Retinal pigment epithelial cell (primary cell): ENCODE measurements around the gene IRF3.

ENCODE experiments used
- DNase-seq: peaks from one replicate; pipeline ENCODE4 v3.0.0-alpha.2; 2010; ENCODE audit warnings: low read depth
- H3K4me3 ChIP-seq: 2 replicates; pipeline ENCODE4 v1.5.1; 2011; ENCODE audit warnings: mild to moderate bottlenecking, low read length, control low read depth, moderate library complexity
- TF ChIP-seq, protein P1 (sequence below): conservative IDR thresholded peaks from 2 replicates; pipeline ENCODE4 v1.5.1; 2011; ENCODE audit warnings: low read depth, low read length, control low read depth, inconsistent platforms

The IRF3 gene

DNA sequence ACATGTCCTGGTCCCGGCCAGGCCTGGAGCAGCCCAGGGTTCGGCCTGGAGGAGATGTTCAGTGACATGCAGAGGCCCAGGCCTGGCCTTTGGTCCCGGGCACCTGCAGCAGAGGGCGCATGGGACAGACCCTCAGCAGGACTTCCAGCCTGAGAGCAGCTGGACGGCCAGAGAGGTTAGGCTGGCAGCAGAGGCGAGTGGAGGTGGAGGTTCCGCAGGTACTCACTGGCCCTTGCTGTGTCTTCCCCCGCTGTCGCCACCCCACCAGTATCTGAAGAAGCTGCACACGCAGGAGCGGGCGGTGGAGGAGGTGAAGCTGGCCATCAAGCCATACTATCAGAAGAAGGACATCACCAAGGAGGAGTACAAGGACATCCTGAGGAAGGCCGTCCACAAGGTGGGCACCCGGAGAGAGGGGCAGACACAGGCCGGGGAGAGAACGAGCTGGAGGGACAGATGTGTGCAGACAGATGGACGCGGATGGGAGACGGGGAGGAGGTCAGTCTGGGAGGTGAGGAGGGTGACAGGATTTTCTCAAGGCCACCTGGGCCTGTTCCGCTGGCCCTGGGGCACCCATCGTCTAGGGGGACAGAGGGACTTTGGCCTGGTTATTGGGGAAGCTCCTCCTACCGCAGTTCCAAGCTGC lies 8.0 kb downstream of the IRF3 start:
- TF ChIP-seq, protein P1, sequence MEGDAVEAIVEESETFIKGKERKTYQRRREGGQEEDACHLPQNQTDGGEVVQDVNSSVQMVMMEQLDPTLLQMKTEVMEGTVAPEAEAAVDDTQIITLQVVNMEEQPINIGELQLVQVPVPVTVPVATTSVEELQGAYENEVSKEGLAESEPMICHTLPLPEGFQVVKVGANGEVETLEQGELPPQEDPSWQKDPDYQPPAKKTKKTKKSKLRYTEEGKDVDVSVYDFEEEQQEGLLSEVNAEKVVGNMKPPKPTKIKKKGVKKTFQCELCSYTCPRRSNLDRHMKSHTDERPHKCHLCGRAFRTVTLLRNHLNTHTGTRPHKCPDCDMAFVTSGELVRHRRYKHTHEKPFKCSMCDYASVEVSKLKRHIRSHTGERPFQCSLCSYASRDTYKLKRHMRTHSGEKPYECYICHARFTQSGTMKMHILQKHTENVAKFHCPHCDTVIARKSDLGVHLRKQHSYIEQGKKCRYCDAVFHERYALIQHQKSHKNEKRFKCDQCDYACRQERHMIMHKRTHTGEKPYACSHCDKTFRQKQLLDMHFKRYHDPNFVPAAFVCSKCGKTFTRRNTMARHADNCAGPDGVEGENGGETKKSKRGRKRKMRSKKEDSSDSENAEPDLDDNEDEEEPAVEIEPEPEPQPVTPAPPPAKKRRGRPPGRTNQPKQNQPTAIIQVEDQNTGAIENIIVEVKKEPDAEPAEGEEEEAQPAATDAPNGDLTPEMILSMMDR: no peak
- no peak overlapping the region for H3K4me3 ChIP-seq
- no peak for DNase-seq

DNA sequence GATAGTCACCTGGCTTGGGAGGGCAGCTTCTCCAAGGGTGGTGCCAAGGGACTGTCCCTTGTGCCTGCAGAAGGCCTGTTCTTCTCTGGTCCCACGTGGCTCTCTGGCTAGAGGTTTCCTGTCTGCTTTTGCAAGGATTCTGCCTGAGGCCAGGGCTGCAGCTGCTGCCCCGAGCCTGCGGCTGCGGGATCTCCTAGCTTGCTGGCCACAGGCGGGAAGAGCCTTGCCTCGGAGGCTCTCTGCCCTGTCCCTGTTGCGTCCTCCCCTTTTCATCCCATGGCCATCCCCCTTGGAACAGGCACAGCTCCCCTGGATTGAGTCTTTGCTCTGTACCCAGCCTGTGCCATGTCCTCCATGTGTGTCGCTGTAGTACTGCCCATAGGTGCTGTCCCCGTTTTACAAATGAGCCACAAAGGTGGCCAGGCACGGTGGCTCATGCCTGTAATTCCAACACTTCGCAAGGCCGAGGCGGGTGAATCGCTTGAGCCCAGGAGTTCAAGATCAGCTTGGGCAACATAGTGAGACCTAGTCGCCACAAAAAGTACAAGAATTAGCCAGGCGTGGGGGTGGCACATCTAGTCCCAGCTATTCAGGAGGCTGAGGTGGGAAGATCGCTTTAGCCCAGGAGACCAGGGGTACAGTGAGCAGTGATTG lies 9.1 kb downstream of the IRF3 start:
- no peak overlapping the region for H3K4me3 ChIP-seq
- TF ChIP-seq, protein P1: no peak
- DNase-seq: no peak

DNA sequence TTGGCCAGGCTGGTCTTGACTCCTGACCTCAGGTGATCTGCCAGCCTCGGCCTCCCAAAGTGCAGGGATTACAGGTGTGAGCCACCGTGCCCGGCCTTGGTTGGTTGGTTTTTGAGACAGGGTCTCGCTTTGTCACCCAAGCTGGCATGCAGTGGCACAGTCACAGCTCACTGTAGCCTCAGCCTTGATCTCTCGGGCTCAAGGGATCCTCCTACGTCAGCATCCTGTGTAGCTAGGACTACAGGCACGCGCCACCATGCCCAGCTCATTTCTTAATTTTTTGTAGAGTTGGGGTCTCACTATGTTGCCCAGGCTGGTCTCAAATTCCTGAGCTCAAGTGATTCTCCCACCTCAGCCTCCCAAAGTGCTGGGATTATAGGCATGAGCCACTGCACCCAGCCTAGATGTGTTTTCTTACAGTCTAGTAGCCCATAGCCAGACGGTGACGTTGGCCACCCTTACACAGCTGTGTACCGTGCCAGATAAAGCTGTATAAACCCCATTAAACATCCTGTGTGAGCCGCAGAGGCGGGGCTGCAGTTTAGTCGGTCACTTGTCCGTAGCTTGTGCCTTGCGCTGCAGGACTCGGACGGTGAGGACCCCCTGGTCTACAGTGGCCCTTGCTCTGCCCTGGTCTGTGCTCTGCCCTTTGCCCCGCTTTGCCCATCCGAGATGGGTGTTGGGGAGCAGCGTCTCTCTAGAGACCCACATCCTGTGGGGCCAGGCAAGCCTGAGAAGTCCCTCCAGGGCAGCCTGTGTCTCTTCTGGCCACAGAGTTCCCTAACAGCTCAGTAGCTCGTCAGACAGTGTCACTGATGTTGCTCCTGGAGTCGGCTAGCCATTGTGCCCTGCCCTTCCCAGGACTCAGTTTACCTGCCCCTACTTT lies 9.8 kb downstream of the IRF3 start:
- TF ChIP-seq, protein P1: no peak
- H3K4me3 ChIP-seq: no peak overlapping the region
- DNase-seq: no peak

DNA sequence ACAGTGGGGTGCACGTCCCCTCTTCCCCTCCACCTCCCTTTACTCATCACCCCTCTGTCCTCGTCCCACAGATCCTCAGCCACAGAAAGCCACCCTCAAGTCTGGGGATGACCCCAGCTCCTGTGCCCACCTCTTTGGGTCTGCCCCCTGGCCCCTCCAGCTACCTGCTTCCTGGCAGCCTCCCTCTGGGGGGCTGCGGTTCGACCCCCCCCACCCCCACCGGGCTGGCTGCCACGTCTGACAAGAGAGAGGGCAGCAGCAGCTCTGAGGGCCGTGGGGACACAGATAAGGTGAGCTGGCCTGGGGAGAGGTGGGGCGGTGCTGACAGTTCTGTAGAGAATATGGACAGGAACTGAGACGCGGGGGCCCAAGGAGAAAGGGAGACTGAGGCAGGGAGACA lies 11.1 kb downstream of the IRF3 start:
- no peak for DNase-seq
- H3K4me3 ChIP-seq: no peak overlapping the region
- TF ChIP-seq, protein P1: no peak

DNA sequence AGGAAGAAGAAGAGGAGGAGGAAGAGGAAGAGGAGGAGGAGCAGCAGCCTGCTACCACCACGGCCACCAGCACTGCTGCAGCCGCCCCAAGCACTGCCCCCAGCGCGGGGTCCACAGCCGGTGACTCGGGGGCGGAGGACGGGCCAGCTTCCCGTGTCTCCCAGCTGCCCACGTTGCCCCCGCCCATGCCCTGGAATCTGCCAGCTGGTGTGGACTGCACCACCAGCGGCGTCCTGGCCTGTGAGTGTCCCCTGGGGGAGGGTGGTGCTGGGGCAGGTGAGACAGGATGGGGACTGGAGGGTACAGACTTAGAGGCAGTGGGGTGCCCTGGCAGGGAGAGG lies 12.2 kb downstream of the IRF3 start:
- DNase-seq: no peak
- TF ChIP-seq, protein P1: no peak

DNA sequence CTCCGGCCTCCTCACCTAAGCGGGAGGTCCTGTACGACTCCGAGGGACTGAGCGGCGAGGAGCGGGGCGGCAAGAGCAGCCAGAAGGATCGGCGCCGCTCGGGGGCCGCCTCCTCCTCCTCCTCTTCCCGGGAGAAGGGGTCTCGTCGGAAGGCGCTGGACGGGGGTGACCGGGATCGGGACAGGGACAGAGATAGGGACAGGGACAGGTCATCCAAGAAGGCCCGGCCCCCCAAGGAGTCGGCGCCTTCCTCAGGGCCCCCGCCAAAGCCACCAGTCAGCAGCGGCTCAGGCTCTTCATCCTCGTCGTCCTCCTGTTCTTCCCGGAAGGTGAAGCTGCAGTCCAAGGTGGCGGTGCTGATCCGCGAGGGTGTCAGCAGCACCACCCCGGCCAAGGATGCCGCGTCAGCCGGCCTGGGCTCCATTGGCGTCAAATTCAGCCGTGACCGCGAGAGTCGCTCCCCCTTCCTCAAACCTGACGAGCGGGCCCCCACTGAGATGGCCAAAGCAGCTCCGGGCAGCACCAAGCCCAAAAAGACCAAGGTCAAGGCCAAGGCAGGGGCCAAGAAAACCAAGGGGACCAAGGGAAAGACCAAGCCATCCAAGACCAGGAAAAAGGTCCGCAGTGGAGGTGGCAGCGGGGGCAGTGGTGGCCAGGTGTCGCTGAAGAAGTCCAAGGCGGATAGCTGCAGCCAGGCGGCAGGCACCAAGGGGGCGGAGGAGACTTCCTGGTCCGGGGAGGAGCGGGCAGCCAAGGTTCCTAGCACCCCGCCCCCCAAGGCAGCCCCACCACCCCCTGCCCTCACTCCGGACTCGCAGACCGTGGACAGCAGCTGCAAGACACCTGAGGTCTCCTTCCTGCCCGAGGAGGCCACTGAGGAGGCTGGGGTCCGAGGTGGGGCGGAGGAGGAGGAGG lies 12.8 kb downstream of the IRF3 start:
- TF ChIP-seq, protein P1: no peak
- no peak overlapping the region for H3K4me3 ChIP-seq
- no peak for DNase-seq

More for the DNA sequence above, 12.2 kb downstream of the IRF3 start:
- H3K4me3 ChIP-seq: no peak overlapping the region
